LHCN-M2 (cell line): Measurements from ENCODE around the gene SMOC1. TPM values are rescaled to one million over a fixed set of nuclear protein-coding genes. Genes with fewer than 3 reads are reported as not detected.

Source experiments
- DNase-seq: peaks from one replicate; pipeline ENCODE4 v3.0.0-alpha.2; 2012; ENCODE audit warnings: low read depth
- total RNA-seq: library from RNA; depleted of rRNA; stranded (reverse); fragments of >200 nt; gene quantifications from 2 replicates; pipeline ENCODE4 v1.2.3, GENCODE V29; 2014

Gene SMOC1
- total RNA-seq, 1 experiment from 2014 or later, result 0.06 TPM

GRCh38 chr14:69861025-69861569 is 18.1 kb upstream of the SMOC1 start:
- no peak for DNase-seq

- no peak for DNase-seq
These were observed 16.1 kb upstream of the SMOC1 start for GRCh38 chr14:69863083-69863482.

GRCh38 chr14:69865701-69866365 is 13.4 kb upstream of the SMOC1 start:
- DNase-seq, result no peak

- no peak for DNase-seq
These were observed 10.8 kb upstream of the SMOC1 start for GRCh38 chr14:69868363-69868963.

GRCh38 chr14:69870613-69871012 is 8.6 kb upstream of the SMOC1 start:
- no peak for DNase-seq

- peak; percentile 19 for DNase-seq
These were observed 5.1 kb upstream of the SMOC1 start for GRCh38 chr14:69873877-69874780.

GRCh38 chr14:69876221-69876847 is 2.9 kb upstream of the SMOC1 start:
- no peak for DNase-seq

GRCh38 chr14:69876848-69877306 is 2.3 kb upstream of the SMOC1 start:
- DNase-seq, result no peak

- peak; percentile 20 for DNase-seq
These were observed 1.7 kb upstream of the SMOC1 start for GRCh38 chr14:69877492-69877891.

GRCh38 chr14:69878251-69878650 is 965 bp upstream of the SMOC1 start:
- no peak for DNase-seq

- DNase-seq, result no peak
These were observed 850 bp downstream of the SMOC1 start for GRCh38 chr14:69880044-69880487.

GRCh38 chr14:69880893-69881292 is 1.7 kb downstream of the SMOC1 start:
- no peak for DNase-seq

GRCh38 chr14:69882116-69882864 is 3.1 kb downstream of the SMOC1 start:
- DNase-seq, result no peak

- no peak for DNase-seq
These were observed 3.7 kb downstream of the SMOC1 start for GRCh38 chr14:69882915-69883314.

- DNase-seq, result peak; percentile 64
These were observed 7.4 kb downstream of the SMOC1 start for GRCh38 chr14:69886453-69887242.

GRCh38 chr14:69887740-69888657 is 8.8 kb downstream of the SMOC1 start:
- peak; percentile 62 for DNase-seq

GRCh38 chr14:69891422-69891821 is 12.2 kb downstream of the SMOC1 start:
- no peak for DNase-seq

GRCh38 chr14:69895109-69895508 is 15.9 kb downstream of the SMOC1 start:
- DNase-seq, result no peak

- no peak for DNase-seq
These were observed 16.9 kb downstream of the SMOC1 start for GRCh38 chr14:69896080-69896479.
